Testis (tissue), 2 donors: ENCODE measurements around the gene GCNT1.

Source experiments
- CTCF ChIP-seq, 3 experiments: fragments of 450-650 bp in 2 of 3; fragments of 200-600 bp in 1 of 3; sonication (generic) in 1 of 3; IDR thresholded peaks; one replicate each; pipeline ENCODE4 v1.5.1; 2016 to 2019; ENCODE audit warnings: antibody characterized with exemption in 3 of 3, mild to moderate bottlenecking in 2 of 3, moderate library complexity in 1 of 3
- POLR2A ChIP-seq: fragments of 450-650 bp; IDR thresholded peaks from one replicate; pipeline ENCODE4 v1.6.1; 2017; ENCODE audit warnings: antibody characterized with exemption, mild to moderate bottlenecking, moderate library complexity

- no peak for TF ChIP-seq CTCF (IDR thresholded peaks at IDR 0.05)
- no peak for TF ChIP-seq POLR2A
Observed at GRCh38 chr9:76424491-76424890, 34.5 kb upstream of the GCNT1 start.
